ENCODE data around the gene ZNF362. TPM values are rescaled to one million over a fixed set of nuclear protein-coding genes. Genes with fewer than 3 reads are reported as not detected.
A peak's percentile ranks its signal among the peaks of the same experiment; 100 is the strongest.

ZNF362 gene

DNA sequence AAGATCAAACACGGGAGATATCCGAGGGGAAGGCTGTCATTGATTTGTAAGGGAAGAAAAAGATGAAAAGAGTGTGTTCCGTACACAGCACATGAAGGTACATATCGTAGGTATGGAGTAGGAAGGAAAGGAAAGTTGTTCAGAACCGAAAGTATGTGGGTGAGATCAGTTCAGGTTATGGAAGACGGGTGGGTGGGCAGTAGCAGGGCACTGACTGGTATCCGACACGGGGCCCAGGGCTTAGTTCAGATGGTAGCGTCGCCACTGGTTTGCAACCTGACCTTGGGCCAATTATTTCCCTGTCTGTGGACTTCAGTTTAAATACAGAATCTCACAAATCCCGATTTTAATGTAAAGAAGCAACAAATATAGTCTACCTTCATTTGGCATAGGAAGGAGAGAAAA, 92.4 kb downstream of the ZNF362 start:
- Histone ChIP-seq H3K23ac (ENCODE audit: low read length) (peak overlapping the region; percentile 11), H3K9ac (ENCODE audit: low read length) (peak overlapping the region; percentile 75), H3K27ac (ENCODE audit: low read depth, low read length) (no peak overlapping the region), H2AK5ac (ENCODE audit: low read length) (no peak overlapping the region), H2BK120ac (ENCODE audit: low read depth, low read length) (no peak overlapping the region), H4K5ac (ENCODE audit: low read length) (no peak overlapping the region), H3K4ac (ENCODE audit: low read depth, low read length) (no peak overlapping the region), H3K79me2 (ENCODE audit: control insufficient read depth, insufficient read depth, low read length) (no peaks in the 10 kb centered on the region), H3K4me1 (ENCODE audit: control insufficient read depth, low read depth, low read length) (peaks cover 10% of the 10 kb centered on the region), H3K56ac (ENCODE audit: low read length) (peak overlapping the region; percentile 90), H3K4me3 (ENCODE audit: low read length) (peak overlapping the region; percentile 51), H3K79me1 (ENCODE audit: low read length) (no peaks in the 10 kb centered on the region), H3K4me2 (ENCODE audit: low read length) (peak overlapping the region; percentile 41), H4K8ac (ENCODE audit: low read depth, low read length) (no peak overlapping the region), H3K27me3 (ENCODE audit: insufficient read depth, low read length, poor library complexity) (peaks cover 16% of the 10 kb centered on the region), H3K36me3 (ENCODE audit: control insufficient read depth, insufficient read depth, low read length) (no peaks in the 10 kb centered on the region), H2BK5ac (ENCODE audit: low read length) (no peak overlapping the region), H3K18ac (ENCODE audit: low read length) (no peak overlapping the region), H2BK15ac (replicated peaks; ENCODE audit: low read depth) (no peak overlapping the region)
- no CpG with 5 or more reads among the region's 11 CpGs for WGBS (ENCODE audit: extremely low coverage, insufficient coverage, low lambda C conversion rate)
- no peak for DNase-seq

DNA sequence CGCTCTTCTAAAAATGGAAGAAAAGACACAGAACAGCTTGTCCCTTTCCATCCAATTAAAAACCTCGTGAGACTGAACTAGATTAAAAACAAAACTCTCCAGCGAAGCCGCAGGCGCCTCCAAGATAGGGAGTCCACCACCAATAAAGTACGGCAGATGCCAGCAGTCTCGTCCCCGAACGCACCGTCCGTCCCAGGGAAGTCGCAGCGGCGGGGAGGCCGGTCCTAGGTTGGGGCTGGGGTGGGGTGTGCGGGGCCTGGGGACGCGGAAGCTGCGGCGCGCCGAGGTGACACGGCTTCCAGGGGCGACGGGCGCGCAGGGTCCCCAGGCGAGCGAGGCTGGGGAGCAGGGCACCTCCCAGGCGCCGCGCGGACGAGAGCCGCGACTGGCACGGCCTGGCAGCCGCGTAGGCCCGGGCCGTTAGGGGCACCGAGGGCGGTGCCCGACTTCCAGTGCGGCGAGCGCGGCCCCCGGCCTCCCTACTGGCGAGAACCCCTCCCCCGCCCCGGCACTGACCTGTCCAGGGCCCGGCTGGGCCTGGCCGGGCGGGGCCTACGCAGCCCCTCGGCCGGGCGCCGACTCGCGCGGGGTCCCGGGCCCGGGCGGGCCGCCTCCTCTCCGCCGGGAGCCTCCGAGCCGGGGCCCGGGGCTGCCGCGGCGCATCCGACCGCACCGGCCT, 92.9 kb downstream of the ZNF362 start:
- H3K79me2 ChIP-seq (ENCODE audit: control insufficient read depth, insufficient read depth, low read length), result no peaks in the 10 kb centered on the region
- no peak overlapping the region for H2BK5ac ChIP-seq (ENCODE audit: low read length)
- H3K18ac ChIP-seq (ENCODE audit: low read length), result peak overlapping the region; percentile 94
- H3K79me1 ChIP-seq (ENCODE audit: low read length), result no peaks in the 10 kb centered on the region
- H3K23ac ChIP-seq (ENCODE audit: low read length), result peak overlapping the region; percentile 51
- H4K5ac ChIP-seq (ENCODE audit: low read length), result no peak overlapping the region
- H3K27me3 ChIP-seq (ENCODE audit: insufficient read depth, low read length, poor library complexity), result peaks cover 16% of the 10 kb centered on the region
- peak overlapping the region; percentile 51 for H3K4me3 ChIP-seq (ENCODE audit: low read length)
- H2BK120ac ChIP-seq (ENCODE audit: low read depth, low read length), result peak overlapping the region; percentile 69
- H3K36me3 ChIP-seq (ENCODE audit: control insufficient read depth, insufficient read depth, low read length), result no peaks in the 10 kb centered on the region
- H2BK15ac ChIP-seq (replicated peaks; ENCODE audit: low read depth), result no peak overlapping the region
- WGBS (ENCODE audit: extremely low coverage, insufficient coverage, low lambda C conversion rate), result no CpG with 5 or more reads among the region's 78 CpGs
- peak overlapping the region; percentile 90 for H3K56ac ChIP-seq (ENCODE audit: low read length)
- H3K4me1 ChIP-seq (ENCODE audit: control insufficient read depth, low read depth, low read length), result peaks cover 10% of the 10 kb centered on the region
- peak overlapping the region; percentile 41 for H3K4me2 ChIP-seq (ENCODE audit: low read length)
- no peak overlapping the region for H2AK5ac ChIP-seq (ENCODE audit: low read length)
- no peak for DNase-seq
- peak overlapping the region; percentile 74 for H3K4ac ChIP-seq (ENCODE audit: low read depth, low read length)
- H4K8ac ChIP-seq (ENCODE audit: low read depth, low read length), result no peak overlapping the region
- H3K27ac ChIP-seq (ENCODE audit: low read depth, low read length), result no peak overlapping the region
- peak overlapping the region; percentile 75 for H3K9ac ChIP-seq (ENCODE audit: low read length)

DNA sequence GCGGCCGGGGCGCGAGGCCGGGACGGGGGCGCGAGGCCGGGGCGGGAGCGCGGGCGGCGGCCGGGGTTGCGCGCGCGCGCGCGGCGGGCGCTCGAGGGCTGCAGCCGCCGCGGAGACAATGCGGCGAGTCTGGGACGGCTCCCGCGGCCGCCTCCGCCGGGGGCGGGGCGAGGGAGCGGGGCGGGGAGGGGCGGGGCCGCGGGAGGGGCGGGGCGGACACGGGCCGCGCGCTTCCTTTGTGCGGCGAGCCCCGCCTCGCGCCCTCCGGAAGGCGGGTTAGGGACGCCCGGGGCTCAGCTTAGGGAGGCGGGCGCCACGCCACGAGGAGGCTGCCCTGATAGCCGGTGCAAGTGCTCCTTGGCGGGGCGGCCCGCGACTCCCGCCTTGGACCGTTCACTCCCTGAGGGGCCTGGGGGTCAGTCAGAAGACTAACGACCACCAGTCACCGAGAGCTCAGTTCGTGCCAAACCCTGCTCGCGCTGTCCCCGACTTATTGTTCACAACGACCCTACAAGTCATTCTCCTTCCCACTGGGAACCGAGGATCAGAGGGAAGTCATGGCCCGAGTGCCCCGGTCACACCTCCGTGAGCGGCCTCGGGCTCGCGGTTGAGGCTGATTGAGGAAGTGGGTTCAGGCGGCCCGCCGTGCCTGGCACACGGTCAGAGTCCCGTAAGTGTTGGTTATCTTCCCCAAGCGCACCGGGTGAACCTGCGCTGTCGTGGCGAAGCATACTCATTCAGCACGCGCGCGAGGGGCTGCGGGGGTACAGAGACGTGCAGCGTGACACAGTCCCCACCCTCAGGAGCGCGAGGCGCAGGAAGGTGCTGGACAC, 93.7 kb downstream of the ZNF362 start:
- H3K79me2 ChIP-seq (ENCODE audit: control insufficient read depth, insufficient read depth, low read length), result no peaks in the 10 kb centered on the region
- peak overlapping the region; percentile 90 for H3K56ac ChIP-seq (ENCODE audit: low read length)
- no peaks in the 10 kb centered on the region for H3K36me3 ChIP-seq (ENCODE audit: control insufficient read depth, insufficient read depth, low read length)
- no peak overlapping the region for H4K5ac ChIP-seq (ENCODE audit: low read length)
- no peak overlapping the region for H2BK15ac ChIP-seq (replicated peaks; ENCODE audit: low read depth)
- no peak overlapping the region for H4K8ac ChIP-seq (ENCODE audit: low read depth, low read length)
- peak overlapping the region; percentile 33 for H3K4me3 ChIP-seq (ENCODE audit: low read length)
- peak overlapping the region; percentile 69 for H2BK120ac ChIP-seq (ENCODE audit: low read depth, low read length)
- H3K9ac ChIP-seq (ENCODE audit: low read length), result peak overlapping the region; percentile 75
- no peaks in the 10 kb centered on the region for H3K79me1 ChIP-seq (ENCODE audit: low read length)
- peak overlapping the region; percentile 72 for H3K23ac ChIP-seq (ENCODE audit: low read length)
- no peak overlapping the region for H3K27ac ChIP-seq (ENCODE audit: low read depth, low read length)
- H2BK5ac ChIP-seq (ENCODE audit: low read length), result no peak overlapping the region
- H3K27me3 ChIP-seq (ENCODE audit: insufficient read depth, low read length, poor library complexity), result peaks cover 16% of the 10 kb centered on the region
- no CpG with 5 or more reads among the region's 104 CpGs for WGBS (ENCODE audit: extremely low coverage, insufficient coverage, low lambda C conversion rate)
- H3K18ac ChIP-seq (ENCODE audit: low read length), result peak overlapping the region; percentile 94
- H3K4me1 ChIP-seq (ENCODE audit: control insufficient read depth, low read depth, low read length), result peaks cover 10% of the 10 kb centered on the region
- peak; percentile 80 for DNase-seq
- peak overlapping the region; percentile 85 for H3K4me2 ChIP-seq (ENCODE audit: low read length)
- H2AK5ac ChIP-seq (ENCODE audit: low read length), result no peak overlapping the region
- peak overlapping the region; percentile 74 for H3K4ac ChIP-seq (ENCODE audit: low read depth, low read length)

Small RNA genes lying within 50 kb of the gene (small RNA-seq; reads per million reads assigned to genes)
- gene RN7SKP16 (ENCODE audit: insufficient read depth), result not detected
